GM23338 (cell line): Measurements from ENCODE around the gene CDH23. TPM values are rescaled to one million over a fixed set of nuclear protein-coding genes. Genes with fewer than 3 reads are reported as not detected.

ENCODE experiments used
- ATAC-seq: fragments of 200-7000 bp; cut with Tn5 transposase; 3 replicates; pipeline ENCODE4 v1.9.1; 2020
- DNase-seq: peaks from one replicate; pipeline ENCODE4 v3.0.0-alpha.2; 2015; ENCODE audit warnings: low spot score
- H2AFZ ChIP-seq: fragments of 200-600 bp; sonication (generic); 2 replicates; pipeline ENCODE4 v1.8.0; 2016; ENCODE audit warnings: antibody characterized with exemption, mild to moderate bottlenecking, moderate library complexity
- H3F3A ChIP-seq: fragments of 200-600 bp; sonication (generic); replicated peaks from 2 replicates; pipeline ENCODE4 v1.8.0; 2017; ENCODE audit warnings: antibody characterized with exemption, mixed run types, low read depth
- H3K27ac ChIP-seq: fragments of 200-600 bp; sonication (generic); 2 replicates; pipeline ENCODE4 v1.6.1; 2016; ENCODE audit warnings: low read depth
- H3K27me3 ChIP-seq: fragments of 200-600 bp; sonication (generic); 2 replicates; pipeline ENCODE4 v1.8.0; 2016; ENCODE audit warnings: mild to moderate bottlenecking, mixed run types, moderate library complexity; ENCODE audit not compliant: insufficient read depth
- H3K36me3 ChIP-seq: fragments of 200-600 bp; sonication (generic); 2 replicates; pipeline ENCODE4 v1.8.0; 2016; ENCODE audit warnings: mild to moderate bottlenecking; ENCODE audit not compliant: insufficient read depth
- H3K4me1 ChIP-seq: fragments of 200-600 bp; sonication (generic); 2 replicates; pipeline ENCODE4 v1.8.0; 2016; ENCODE audit warnings: mild to moderate bottlenecking, moderate library complexity; ENCODE audit not compliant: insufficient read depth
- H3K4me2 ChIP-seq: fragments of 200-600 bp; sonication (generic); 2 replicates; pipeline ENCODE4 v1.7.1; 2017; ENCODE audit warnings: mixed run types
- H3K4me3 ChIP-seq: fragments of 200-600 bp; sonication (generic); 2 replicates; pipeline ENCODE4 v1.6.1; 2016; ENCODE audit warnings: mixed run types
- H3K79me2 ChIP-seq: fragments of 200-600 bp; sonication (generic); replicated peaks from 2 replicates; pipeline ENCODE4 v1.8.0; 2017; ENCODE audit warnings: mild to moderate bottlenecking; ENCODE audit not compliant: insufficient read depth
- H3K9me2 ChIP-seq: fragments of 200-600 bp; sonication (generic); 2 replicates; pipeline ENCODE4 v1.8.0; 2017; ENCODE audit not compliant: insufficient read depth
- H4K20me1 ChIP-seq: fragments of 200-600 bp; sonication (generic); replicated peaks from 2 replicates; pipeline ENCODE4 v1.8.0; 2017; ENCODE audit warnings: mild to moderate bottlenecking; ENCODE audit not compliant: insufficient read depth
- H3K27ac Mint-ChIP-seq: 2 replicates; pipeline ENCODE4 v1.8.0; 2020; ENCODE audit warnings: inconsistent platforms, mild to moderate bottlenecking, moderate library complexity, mixed read lengths
- H3K27me3 Mint-ChIP-seq: 3 replicates; pipeline ENCODE4 v1.8.0; 2022; ENCODE audit warnings: low read depth, mild to moderate bottlenecking, moderate library complexity, mixed read lengths, inconsistent platforms; ENCODE audit not compliant: insufficient read depth, poor library complexity
- H3K36me3 Mint-ChIP-seq: 3 replicates; pipeline ENCODE4 v1.8.0; 2021; ENCODE audit warnings: low read depth, mild to moderate bottlenecking, inconsistent platforms, moderate library complexity, mixed read lengths
- H3K4me1 Mint-ChIP-seq: 3 replicates; pipeline ENCODE4 v1.8.0; 2020; ENCODE audit warnings: mild to moderate bottlenecking, inconsistent platforms, mixed read lengths
- H3K4me3 Mint-ChIP-seq: 3 replicates; pipeline ENCODE4 v1.8.0; 2021; ENCODE audit warnings: moderate library complexity, mild to moderate bottlenecking, inconsistent platforms, mixed read lengths
- H3K9me3 Mint-ChIP-seq: 3 replicates; pipeline ENCODE4 v1.8.0; 2020; ENCODE audit warnings: moderate library complexity, mild to moderate bottlenecking, inconsistent platforms, mixed read lengths
- CREB1 ChIP-seq: fragments of 250-450 bp; sonication (Bioruptor Pico); IDR thresholded peaks from 2 replicates; pipeline ENCODE4 v1.5.0; 2020; ENCODE audit warnings: low read depth, mild to moderate bottlenecking, moderate library complexity
- CTCF ChIP-seq, 2 experiments: fragments of 200-600 bp in 1 of 2; sonication (generic) in 1 of 2; conservative IDR thresholded peaks; 2 replicates each; pipeline versions ENCODE4 v1.5.1 to v1.6.1; 2016 to 2017; ENCODE audit warnings: antibody characterized with exemption in 2 of 2, low read depth in 2 of 2, mild to moderate bottlenecking in 2 of 2, moderate library complexity in 1 of 2
- ETS1 ChIP-seq: IDR thresholded peaks from 2 replicates; pipeline ENCODE4 v1.6.1; 2016; ENCODE audit warnings: antibody characterized with exemption
- EZH2 ChIP-seq: fragments of 200-600 bp; sonication (generic); IDR thresholded peaks from one replicate; pipeline ENCODE4 v1.8.0; 2017; ENCODE audit warnings: antibody characterized with exemption, mild to moderate bottlenecking, low read depth; ENCODE audit not compliant: unreplicated experiment
- EZH2phosphoT487 ChIP-seq: fragments of 200-600 bp; sonication (generic); IDR thresholded peaks from one replicate; pipeline ENCODE4 v1.8.1; 2018; ENCODE audit warnings: antibody characterized with exemption; ENCODE audit not compliant: unreplicated experiment
- JUNB ChIP-seq: IDR thresholded peaks from one replicate; pipeline ENCODE4 v1.6.1; 2016; ENCODE audit warnings: antibody characterized with exemption; ENCODE audit not compliant: unreplicated experiment
- NANOG ChIP-seq: IDR thresholded peaks from 2 replicates; pipeline ENCODE4 v1.6.1; 2016; ENCODE audit warnings: antibody characterized with exemption, borderline replicate concordance
- POLR2AphosphoS5 ChIP-seq: IDR thresholded peaks from 2 replicates; pipeline ENCODE4 v1.6.1; 2016; ENCODE audit warnings: antibody characterized with exemption, low read depth
- REST ChIP-seq: IDR thresholded peaks from one replicate; pipeline ENCODE4 v1.6.1; 2018; ENCODE audit warnings: antibody characterized with exemption; ENCODE audit not compliant: unreplicated experiment
- STAT1 ChIP-seq: IDR thresholded peaks from one replicate; pipeline ENCODE4 v1.6.1; 2016; ENCODE audit warnings: antibody characterized with exemption; ENCODE audit not compliant: unreplicated experiment
- ZNF331 ChIP-seq: fragments of 250-450 bp; sonication (Bioruptor Pico); IDR thresholded peaks from 2 replicates; pipeline ENCODE4 v1.5.0; 2020; ENCODE audit warnings: low read depth, mild to moderate bottlenecking, moderate library complexity
- polyA plus RNA-seq: library from polyadenylated mRNA; unstranded; fragments of >200 nt; fragmentation: Nextera tagmentation; extraction: Ambion mirVana; gene quantifications from 2 replicates; pipeline ENCODE4 v1.2.1, GENCODE V29; 2016
- total RNA-seq: library from RNA; depleted of rRNA; stranded (reverse); fragments of >200 nt; shearing (Covaris generic); gene quantifications from 2 replicates; pipeline ENCODE4 v1.2.3, GENCODE V29; 2014

Gene CDH23
- total and polyA plus RNA-seq, 2 experiments from 2014 or later: 0.95 to 4.3 TPM

- TF ChIP-seq REST: no peak
- TF ChIP-seq ETS1: no peak
- no peak for TF ChIP-seq POLR2AphosphoS5
- no peak for TF ChIP-seq NANOG
- no peak for TF ChIP-seq CTCF (conservative IDR thresholded peaks at IDR 0.05; ENCODE audit: low read depth in 2 of 2)
- no peak for TF ChIP-seq ZNF331
- TF ChIP-seq STAT1: no peak
- TF ChIP-seq CREB1 (CRISPR knock-in tag): no peak
- TF ChIP-seq EZH2: no peak
- TF ChIP-seq EZH2phosphoT487: no peak
Measured at GRCh38 chr10:71842856-71843686, 446.4 kb downstream of the CDH23 start (continued).

- H3K79me2 ChIP-seq: peaks cover 96% of the 10 kb centered on the region
- no peaks in the 10 kb centered on the region; the same call in 1 of the 2 replicates for H3F3A ChIP-seq
- Mint-ChIP-seq H3K27ac (no peak overlapping the region), H3K36me3 (no peaks in the 10 kb centered on the region), H3K4me1 (peaks cover 45% of the 10 kb centered on the region), H3K4me3 (no peak overlapping the region), H3K27me3 (peaks cover 3% of the 10 kb centered on the region), H3K9me3 (no peaks in the 10 kb centered on the region)
- H2AFZ ChIP-seq: no peak overlapping the region
- ATAC-seq: no peak
- H3K4me3 ChIP-seq: no peak overlapping the region
- no peaks in the 10 kb centered on the region for H3K27me3 ChIP-seq
- DNase-seq: no peak
- peaks cover 81% of the 10 kb centered on the region for H4K20me1 ChIP-seq
- no peak overlapping the region for H3K4me2 ChIP-seq
- H3K9me2 ChIP-seq: no peaks in the 10 kb centered on the region
- H3K4me1 ChIP-seq: peaks cover 36% of the 10 kb centered on the region
- no peaks in the 10 kb centered on the region for H3K36me3 ChIP-seq
- no peak overlapping the region for H3K27ac ChIP-seq
- TF ChIP-seq REST (no peak), JUNB (no peak), ETS1 (no peak), POLR2AphosphoS5 (no peak), EZH2phosphoT487 (no peak)
Measured at GRCh38 chr10:71844084-71844483, 447.4 kb downstream of the CDH23 start.
